ENCODE results near the gene FLT3.
"Not testable (repeated sequence)": the region's sequence is repeated elsewhere in the genome, so short reads cannot be mapped to it uniquely, and the experiment has no call there.

FLT3 gene

DNA sequence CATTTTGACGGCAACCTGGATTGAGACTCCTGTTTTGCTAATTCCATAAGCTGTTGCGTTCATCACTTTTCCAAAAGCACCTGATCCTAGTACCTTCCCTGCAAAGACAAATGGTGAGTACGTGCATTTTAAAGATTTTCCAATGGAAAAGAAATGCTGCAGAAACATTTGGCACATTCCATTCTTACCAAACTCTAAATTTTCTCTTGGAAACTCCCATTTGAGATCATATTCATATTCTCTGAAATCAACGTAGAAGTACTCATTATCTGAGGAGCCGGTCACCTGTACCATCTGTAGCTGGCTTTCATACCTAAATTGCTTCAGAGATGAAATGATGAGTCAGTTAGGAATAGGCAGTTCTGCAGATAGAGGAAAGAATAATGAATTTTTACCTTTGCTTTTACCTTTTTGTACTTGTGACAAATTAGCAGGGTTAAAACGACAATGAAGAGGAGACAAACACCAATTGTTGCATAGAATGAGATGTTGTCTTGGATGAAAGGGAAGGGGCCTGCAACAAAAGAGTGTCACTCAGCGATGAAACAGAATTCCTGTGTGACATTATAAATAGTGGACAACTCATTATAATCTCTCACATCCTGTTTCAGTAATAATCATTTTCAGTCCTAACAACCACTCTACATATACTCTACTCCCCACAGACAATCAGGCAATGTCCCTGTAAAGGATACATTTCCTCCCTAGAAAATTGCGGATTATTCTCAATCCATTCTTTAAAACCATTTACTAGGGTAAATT lies 66.3 kb downstream of the FLT3 start:
- H2AK5ac ChIP-seq (ENCODE audit: low read depth, low read length): no peak overlapping the region
- H3K9ac ChIP-seq (ENCODE audit: low read depth, low read length, poor library complexity): no peak overlapping the region
- no peak overlapping the region for H3K4ac ChIP-seq (ENCODE audit: low read length)
- no peak overlapping the region for H3K27ac ChIP-seq (replicated peaks; ENCODE audit: low read length)
- no peak overlapping the region for H4K8ac ChIP-seq (ENCODE audit: low read depth, low read length)
- H2BK5ac ChIP-seq (ENCODE audit: low read length): no peak overlapping the region
- H3K36me3 ChIP-seq (replicated peaks in 1 of 2; ENCODE audit: control insufficient read depth in 2 of 2, insufficient read depth in 2 of 2, low read length in 2 of 2): no peaks in the 10 kb centered on the region
- no peak overlapping the region for H3K23ac ChIP-seq (ENCODE audit: low read depth, low read length, poor library complexity)
- H2BK15ac ChIP-seq (ENCODE audit: low read length): no peak overlapping the region
- no peak overlapping the region for H3K18ac ChIP-seq (ENCODE audit: low read length)
- no peak for DNase-seq (ENCODE audit: low spot score)
- H2BK12ac ChIP-seq (ENCODE audit: low read length): no peak overlapping the region
- no peaks in the 10 kb centered on the region for H3K79me1 ChIP-seq (ENCODE audit: low read depth, low read length)
- peaks cover 0 to 5% (median 0%) of the 10 kb centered on the region in 3 experiments for H3K27me3 ChIP-seq (ENCODE audit: control insufficient read depth in 3 of 3, insufficient read depth in 3 of 3, low read depth in 1 of 3, low read length in 3 of 3)
- no peak overlapping the region for H3K4me2 ChIP-seq (ENCODE audit: insufficient read depth, low read length, poor library complexity, severe bottlenecking)
- no peaks in the 10 kb centered on the region for H3K9me3 ChIP-seq (replicated peaks in 1 of 2; ENCODE audit: control insufficient read depth in 2 of 2, insufficient read depth in 1 of 2, low read depth in 1 of 2, low read length in 2 of 2)
- H3K14ac ChIP-seq (ENCODE audit: low read length): no peak overlapping the region
- H3K4me1 ChIP-seq (ENCODE audit: control insufficient read depth in 2 of 2, insufficient read depth in 1 of 2, low read depth in 1 of 2, low read length in 2 of 2): no peaks in the 10 kb centered on the region
- no peak overlapping the region for H2AFZ ChIP-seq (ENCODE audit: low read length)
- no peak overlapping the region for H3K4me3 ChIP-seq (ENCODE audit: low read length in 2 of 2)
- no CpG with 5 or more reads among the region's 8 CpGs for WGBS, 2 donors (ENCODE audit: extremely low coverage in 2 of 2, insufficient read length in 2 of 2, insufficient replicate concordance in 1 of 2)
- no peak overlapping the region for H4K91ac ChIP-seq (ENCODE audit: low read depth, low read length, poor library complexity)
- no peak overlapping the region for H2BK120ac ChIP-seq (ENCODE audit: low read depth, low read length)

DNA sequence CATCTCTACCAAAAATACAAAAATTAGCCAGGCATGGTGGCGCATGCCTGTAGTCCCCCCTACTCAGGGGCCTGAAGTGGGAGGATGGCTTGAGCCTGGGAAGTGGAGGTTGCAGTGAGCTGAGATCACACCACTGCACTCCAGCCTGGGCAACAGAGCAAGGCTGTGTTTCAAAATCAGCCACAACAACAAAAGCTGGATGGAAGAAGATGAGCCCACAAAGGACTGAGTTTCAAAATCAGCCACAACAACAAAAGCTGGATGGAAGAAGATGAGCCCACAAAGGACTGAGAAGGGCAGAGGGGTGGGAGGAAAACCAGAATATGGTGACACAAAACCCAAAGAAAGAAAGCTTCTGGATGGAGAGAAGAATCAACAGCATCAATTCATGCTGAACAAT lies 67.9 kb downstream of the FLT3 start:
- H3K14ac ChIP-seq (ENCODE audit: low read length); H2BK5ac ChIP-seq (ENCODE audit: low read length); H3K36me3 ChIP-seq (replicated peaks in 1 of 2; ENCODE audit: control insufficient read depth in 2 of 2, insufficient read depth in 2 of 2, low read length in 2 of 2); H3K18ac ChIP-seq (ENCODE audit: low read length); H3K27ac ChIP-seq (replicated peaks; ENCODE audit: low read length); H3K4me3 ChIP-seq (ENCODE audit: low read length in 2 of 2); H3K4ac ChIP-seq (ENCODE audit: low read length); H3K4me1 ChIP-seq (ENCODE audit: control insufficient read depth in 2 of 2, insufficient read depth in 1 of 2, low read depth in 1 of 2, low read length in 2 of 2); H3K9me3 ChIP-seq (replicated peaks in 1 of 2; ENCODE audit: control insufficient read depth in 2 of 2, insufficient read depth in 1 of 2, low read depth in 1 of 2, low read length in 2 of 2); H2AFZ ChIP-seq (ENCODE audit: low read length); H3K27me3 ChIP-seq (ENCODE audit: control insufficient read depth in 3 of 3, insufficient read depth in 3 of 3, low read depth in 1 of 3, low read length in 3 of 3); H3K23ac ChIP-seq (ENCODE audit: low read depth, low read length, poor library complexity); H4K91ac ChIP-seq (ENCODE audit: low read depth, low read length, poor library complexity); H2AK5ac ChIP-seq (ENCODE audit: low read depth, low read length); H3K9ac ChIP-seq (ENCODE audit: low read depth, low read length, poor library complexity); H2BK12ac ChIP-seq (ENCODE audit: low read length); H3K4me2 ChIP-seq (ENCODE audit: insufficient read depth, low read length, poor library complexity, severe bottlenecking); H2BK120ac ChIP-seq (ENCODE audit: low read depth, low read length); H3K79me1 ChIP-seq (ENCODE audit: low read depth, low read length); DNase-seq (ENCODE audit: low spot score); H2BK15ac ChIP-seq (ENCODE audit: low read length); H4K8ac ChIP-seq (ENCODE audit: low read depth, low read length): not testable (repeated sequence)
- WGBS, 2 donors (ENCODE audit: extremely low coverage in 2 of 2, insufficient read length in 2 of 2, insufficient replicate concordance in 1 of 2): no CpG with 5 or more reads among the region's 1 CpG

DNA sequence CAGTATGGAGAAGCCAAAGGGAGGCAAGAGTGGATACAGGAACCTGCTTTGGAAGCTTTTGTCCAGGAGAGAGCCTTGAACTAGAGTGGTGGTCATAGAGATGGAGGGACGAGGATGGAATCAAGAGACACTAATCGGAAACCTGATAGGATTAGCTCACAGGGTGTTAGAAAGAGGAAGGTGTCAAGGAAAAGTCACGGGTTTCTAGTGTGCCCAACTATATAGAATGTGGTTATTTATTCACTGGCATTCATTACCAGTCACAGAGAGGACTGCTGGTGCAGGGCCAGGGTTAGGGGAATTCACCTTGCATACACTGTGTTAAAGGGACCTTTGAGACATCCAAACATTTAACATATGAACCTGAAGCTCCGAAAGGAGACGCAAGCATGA lies 68.5 kb downstream of the FLT3 start:
- no peak overlapping the region for H3K4me2 ChIP-seq (ENCODE audit: insufficient read depth, low read length, poor library complexity, severe bottlenecking)

DNA sequence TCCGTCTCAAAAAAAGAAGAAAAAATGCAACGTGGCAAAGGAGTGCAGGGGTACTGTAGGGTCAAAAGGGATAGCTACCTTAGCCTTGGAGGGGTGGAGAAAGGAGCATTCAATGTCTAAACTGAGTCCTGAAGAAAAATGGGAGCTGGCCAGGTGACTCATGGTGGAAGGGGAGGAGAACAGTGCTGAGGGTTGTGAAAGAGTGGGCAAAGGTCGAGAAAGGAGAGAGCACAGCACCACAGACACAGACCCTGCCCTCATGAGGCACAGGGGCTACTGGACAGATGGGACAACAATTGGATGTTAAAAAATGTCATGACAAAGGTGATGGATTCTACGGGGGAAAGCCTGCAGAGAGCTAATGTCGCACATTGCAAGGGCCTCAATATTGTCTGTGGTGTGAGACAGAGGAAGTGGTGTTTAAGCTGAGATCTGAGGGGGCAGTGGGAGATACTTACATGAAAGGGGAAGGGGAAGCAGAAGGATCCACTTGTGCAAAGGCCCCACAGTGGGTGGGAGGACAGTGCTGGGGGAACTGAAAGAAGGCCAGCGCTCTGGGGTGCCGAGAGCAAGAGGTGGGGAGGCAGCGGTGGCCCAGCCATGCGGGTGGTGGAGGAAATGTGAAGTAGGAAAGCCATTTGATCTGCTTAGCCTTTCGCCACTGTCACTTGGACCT lies 69.0 kb downstream of the FLT3 start:
- Histone ChIP-seq H3K27me3 (ENCODE audit: control insufficient read depth in 3 of 3, insufficient read depth in 3 of 3, low read depth in 1 of 3, low read length in 3 of 3) (peaks cover 0 to 6% (median 0%) of the 10 kb centered on the region in 3 experiments), H3K23ac (ENCODE audit: low read depth, low read length, poor library complexity) (no peak overlapping the region), H2BK15ac (ENCODE audit: low read length) (no peak overlapping the region), H3K4ac (ENCODE audit: low read length) (no peak overlapping the region), H2AK5ac (ENCODE audit: low read depth, low read length) (no peak overlapping the region), H2BK120ac (ENCODE audit: low read depth, low read length) (no peak overlapping the region), H3K4me2 (ENCODE audit: insufficient read depth, low read length, poor library complexity, severe bottlenecking) (no peak overlapping the region), H2BK5ac (ENCODE audit: low read length) (no peak overlapping the region), H3K18ac (ENCODE audit: low read length) (no peak overlapping the region), H3K79me1 (ENCODE audit: low read depth, low read length) (no peaks in the 10 kb centered on the region), H2AFZ (ENCODE audit: low read length) (no peak overlapping the region), H2BK12ac (ENCODE audit: low read length) (no peak overlapping the region), H4K91ac (ENCODE audit: low read depth, low read length, poor library complexity) (no peak overlapping the region), H3K4me1 (ENCODE audit: control insufficient read depth in 2 of 2, insufficient read depth in 1 of 2, low read depth in 1 of 2, low read length in 2 of 2) (no peaks in the 10 kb centered on the region), H3K9ac (ENCODE audit: low read depth, low read length, poor library complexity) (no peak overlapping the region), H3K36me3 (replicated peaks in 1 of 2; ENCODE audit: control insufficient read depth in 2 of 2, insufficient read depth in 2 of 2, low read length in 2 of 2) (no peaks in the 10 kb centered on the region), H3K4me3 (ENCODE audit: low read length in 2 of 2) (no peak overlapping the region), H3K14ac (ENCODE audit: low read length) (no peak overlapping the region), H4K8ac (ENCODE audit: low read depth, low read length) (no peak overlapping the region), H3K9me3 (replicated peaks in 1 of 2; ENCODE audit: control insufficient read depth in 2 of 2, insufficient read depth in 1 of 2, low read depth in 1 of 2, low read length in 2 of 2) (no peaks in the 10 kb centered on the region), H3K27ac (replicated peaks; ENCODE audit: low read length) (no peak overlapping the region)
- no peak for DNase-seq (ENCODE audit: low spot score)
- WGBS, 2 donors (ENCODE audit: extremely low coverage in 2 of 2, insufficient read length in 2 of 2, insufficient replicate concordance in 1 of 2): no CpG with 5 or more reads among the region's 10 CpGs

More for the DNA sequence above, 68.5 kb downstream of the FLT3 start:
- Histone ChIP-seq H3K27ac (replicated peaks; ENCODE audit: low read length) (no peak overlapping the region), H2BK15ac (ENCODE audit: low read length) (no peak overlapping the region), H2BK12ac (ENCODE audit: low read length) (no peak overlapping the region), H3K9me3 (replicated peaks in 1 of 2; ENCODE audit: control insufficient read depth in 2 of 2, insufficient read depth in 1 of 2, low read depth in 1 of 2, low read length in 2 of 2) (no peaks in the 10 kb centered on the region), H3K36me3 (replicated peaks in 1 of 2; ENCODE audit: control insufficient read depth in 2 of 2, insufficient read depth in 2 of 2, low read length in 2 of 2) (no peaks in the 10 kb centered on the region), H3K4ac (ENCODE audit: low read length) (no peak overlapping the region), H3K79me1 (ENCODE audit: low read depth, low read length) (no peaks in the 10 kb centered on the region), H3K18ac (ENCODE audit: low read length) (no peak overlapping the region), H3K4me3 (ENCODE audit: low read length in 2 of 2) (no peak overlapping the region), H3K14ac (ENCODE audit: low read length) (no peak overlapping the region), H2BK5ac (ENCODE audit: low read length) (no peak overlapping the region), H2AK5ac (ENCODE audit: low read depth, low read length) (no peak overlapping the region), H3K4me1 (ENCODE audit: control insufficient read depth in 2 of 2, insufficient read depth in 1 of 2, low read depth in 1 of 2, low read length in 2 of 2) (no peaks in the 10 kb centered on the region), H2AFZ (ENCODE audit: low read length) (no peak overlapping the region), H2BK120ac (ENCODE audit: low read depth, low read length) (no peak overlapping the region), H4K91ac (ENCODE audit: low read depth, low read length, poor library complexity) (no peak overlapping the region), H3K27me3 (ENCODE audit: control insufficient read depth in 3 of 3, insufficient read depth in 3 of 3, low read depth in 1 of 3, low read length in 3 of 3) (peaks cover 0 to 5% (median 0%) of the 10 kb centered on the region in 3 experiments), H3K9ac (ENCODE audit: low read depth, low read length, poor library complexity) (no peak overlapping the region), H3K23ac (ENCODE audit: low read depth, low read length, poor library complexity) (no peak overlapping the region), H4K8ac (ENCODE audit: low read depth, low read length) (no peak overlapping the region)
- no CpG with 5 or more reads among the region's 5 CpGs for WGBS, 2 donors (ENCODE audit: extremely low coverage in 2 of 2, insufficient read length in 2 of 2, insufficient replicate concordance in 1 of 2)
- no peak for DNase-seq (ENCODE audit: low spot score)
